ENCODE measurements around the gene PIGW. TPM values are rescaled to one million over a fixed set of nuclear protein-coding genes. Genes with fewer than 3 reads are reported as not detected.
"Not testable (repeated sequence)": the region's sequence is repeated elsewhere in the genome, so short reads cannot be mapped to it uniquely, and the experiment has no call there.

Gene PIGW
- polyA plus RNA-seq, 2 donors = 4.5 to 8.1 TPM

DNA sequence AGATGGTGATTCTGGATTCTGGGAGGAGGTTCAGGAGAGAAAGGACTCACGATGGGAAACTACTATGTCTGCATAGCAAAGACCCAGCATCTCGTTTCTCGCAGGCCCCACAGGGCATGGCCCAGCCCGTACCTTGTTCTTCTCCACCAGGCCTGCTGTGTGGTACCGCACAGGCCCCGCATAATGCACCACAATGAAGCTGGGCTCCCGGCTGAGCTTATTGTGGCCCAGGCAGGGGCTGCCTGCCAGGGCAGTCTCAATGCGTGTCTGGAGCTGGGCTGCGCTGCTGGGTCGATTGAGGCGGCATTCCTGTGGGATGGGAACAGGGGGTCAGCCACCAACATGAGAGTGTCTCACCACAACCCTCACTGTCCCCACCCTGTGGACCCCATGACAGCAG is 28.0 kb upstream of the PIGW start:
- Histone ChIP-seq H3K27ac (ENCODE audit: low read depth in 2 of 2, low read length in 1 of 2) (no peak overlapping the region), H3K4me3 (ENCODE audit: low read depth in 1 of 2, low read length in 2 of 2) (no peak overlapping the region), H3K27me3 (ENCODE audit: control insufficient read depth in 1 of 2, insufficient read depth in 2 of 2, low read length in 2 of 2) (no peaks in the 10 kb centered on the region), H3K9me3 (ENCODE audit: control insufficient read depth in 2 of 2, insufficient read depth in 1 of 2, low read depth in 1 of 2, low read length in 1 of 2) (no peaks in the 10 kb centered on the region), H3K36me3 (ENCODE audit: control insufficient read depth in 2 of 2, insufficient read depth in 2 of 2, low read length in 1 of 2) (peaks cover 26 to 54% of the 10 kb centered on the region in 2 donors), H3K4me1 (ENCODE audit: control insufficient read depth in 2 of 2, insufficient read depth in 2 of 2, low read length in 1 of 2) (no peaks in the 10 kb centered on the region)
- WGBS, 2 donors = 93 to 94% methylated on average over 11 of the region's 11 CpGs

DNA sequence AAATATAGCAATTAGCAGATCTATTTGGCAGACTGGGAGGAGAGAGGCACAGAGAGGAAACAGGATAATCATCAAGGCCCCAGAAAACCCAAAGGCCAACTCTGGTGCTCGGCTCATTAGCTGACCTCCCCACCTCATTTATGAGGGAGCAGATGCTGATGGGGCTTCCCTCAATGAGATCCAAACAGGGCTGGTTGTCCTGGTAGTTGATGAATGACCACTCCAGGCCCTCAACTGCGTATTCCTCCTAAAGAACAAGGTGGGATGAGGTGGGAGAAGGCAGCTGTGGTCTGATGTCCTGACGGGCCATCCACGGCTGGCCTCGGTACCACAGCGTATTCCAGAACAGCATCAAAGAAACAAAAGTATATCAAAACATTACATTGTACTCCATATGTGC is 27.5 kb upstream of the PIGW start:
- WGBS, 2 donors = 92 to 94% methylated on average over 6 of the region's 6 CpGs
- no peaks in the 10 kb centered on the region for H3K9me3 ChIP-seq (ENCODE audit: control insufficient read depth in 2 of 2, insufficient read depth in 1 of 2, low read depth in 1 of 2, low read length in 1 of 2)
- peaks cover 27 to 54% of the 10 kb centered on the region in 2 donors for H3K36me3 ChIP-seq (ENCODE audit: control insufficient read depth in 2 of 2, insufficient read depth in 2 of 2, low read length in 1 of 2)

DNA sequence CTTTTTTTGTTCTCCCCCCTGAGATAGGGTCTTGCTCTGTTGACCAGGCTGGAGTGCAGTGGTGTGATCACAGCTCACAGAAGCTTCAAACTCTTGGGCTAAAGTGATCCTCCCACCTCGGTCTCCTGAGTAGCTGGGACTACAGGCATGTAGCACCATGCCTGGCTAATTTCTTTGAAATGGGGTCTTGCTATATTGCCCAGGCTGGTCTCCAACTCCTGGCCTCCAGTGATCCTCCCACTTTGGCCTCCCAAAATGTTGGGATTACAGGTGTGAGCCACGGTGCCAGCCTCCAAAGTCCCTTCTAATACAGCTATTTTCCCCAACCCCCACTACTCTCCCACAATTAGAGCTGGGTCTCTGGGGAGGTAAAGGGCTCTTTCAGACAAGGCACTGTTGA is 26.3 kb upstream of the PIGW start:
- WGBS, 2 donors = 85 to 90% methylated on average over 2 of the region's 2 CpGs
- not testable (repeated sequence) for H3K4me3 ChIP-seq (ENCODE audit: low read depth in 1 of 2, low read length in 2 of 2); H3K27ac ChIP-seq (ENCODE audit: low read depth in 2 of 2, low read length in 1 of 2); H3K4me1 ChIP-seq (ENCODE audit: control insufficient read depth in 2 of 2, insufficient read depth in 2 of 2, low read length in 1 of 2); H3K9me3 ChIP-seq (ENCODE audit: control insufficient read depth in 2 of 2, insufficient read depth in 1 of 2, low read depth in 1 of 2, low read length in 1 of 2); H3K27me3 ChIP-seq (ENCODE audit: control insufficient read depth in 1 of 2, insufficient read depth in 2 of 2, low read length in 2 of 2)
- H3K36me3 ChIP-seq (ENCODE audit: control insufficient read depth in 2 of 2, insufficient read depth in 2 of 2, low read length in 1 of 2) = peaks cover 32 to 59% of the 10 kb centered on the region in 2 donors

More for the DNA sequence above, 27.5 kb upstream of the PIGW start:
- H3K4me3 ChIP-seq (ENCODE audit: low read depth in 1 of 2, low read length in 2 of 2) = no peak overlapping the region
- no peaks in the 10 kb centered on the region for H3K4me1 ChIP-seq (ENCODE audit: control insufficient read depth in 2 of 2, insufficient read depth in 2 of 2, low read length in 1 of 2)
- H3K27ac ChIP-seq (ENCODE audit: low read depth in 2 of 2, low read length in 1 of 2) = no peak overlapping the region
- H3K27me3 ChIP-seq (ENCODE audit: control insufficient read depth in 1 of 2, insufficient read depth in 2 of 2, low read length in 2 of 2) = no peaks in the 10 kb centered on the region

DNA sequence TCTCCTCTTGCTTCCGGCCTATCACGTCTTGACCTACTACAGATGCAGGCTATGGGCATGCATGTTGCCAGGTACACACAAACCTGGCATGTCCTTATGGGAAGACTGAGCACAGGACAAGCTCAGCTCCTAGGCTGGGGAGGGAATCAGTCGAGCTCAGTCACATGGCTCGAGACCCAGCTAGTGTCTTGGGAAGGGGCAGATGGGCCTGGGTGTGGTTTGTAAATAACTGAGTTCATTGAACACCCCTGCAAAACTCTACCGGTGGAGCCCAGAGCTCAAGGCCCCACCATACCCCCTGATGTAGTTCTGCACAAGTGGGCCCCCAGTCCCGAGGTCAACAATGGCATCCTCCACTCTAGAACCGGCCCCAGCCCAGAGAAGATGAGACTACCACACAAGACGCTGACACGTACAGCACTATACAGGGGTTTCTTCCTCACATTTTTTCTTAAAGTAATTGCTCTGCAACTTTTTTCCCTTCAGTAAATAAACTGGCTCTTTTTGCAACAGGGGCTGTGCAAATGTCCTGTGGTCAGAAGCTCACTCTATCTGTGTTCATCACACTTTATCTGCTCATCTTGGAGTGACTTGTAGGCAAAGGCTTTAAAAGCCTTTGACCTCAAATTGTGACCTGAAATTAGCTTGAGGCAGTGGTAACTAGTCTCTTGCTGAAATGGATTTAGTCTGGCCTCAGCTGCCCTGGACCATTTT is 25.4 kb upstream of the PIGW start:
- Histone ChIP-seq H3K4me3 (ENCODE audit: low read depth in 1 of 2, low read length in 2 of 2) (no peak overlapping the region), H3K27ac (ENCODE audit: low read depth in 2 of 2, low read length in 1 of 2) (no peak overlapping the region), H3K27me3 (ENCODE audit: control insufficient read depth in 1 of 2, insufficient read depth in 2 of 2, low read length in 2 of 2) (no peaks in the 10 kb centered on the region), H3K9me3 (ENCODE audit: control insufficient read depth in 2 of 2, insufficient read depth in 1 of 2, low read depth in 1 of 2, low read length in 1 of 2) (no peaks in the 10 kb centered on the region), H3K4me1 (ENCODE audit: control insufficient read depth in 2 of 2, insufficient read depth in 2 of 2, low read length in 1 of 2) (no peaks in the 10 kb centered on the region), H3K36me3 (ENCODE audit: control insufficient read depth in 2 of 2, insufficient read depth in 2 of 2, low read length in 1 of 2) (peaks cover 29 to 53% of the 10 kb centered on the region in 2 donors)
- WGBS, 2 donors = 91 to 92% methylated on average over 9 of the region's 9 CpGs

DNA sequence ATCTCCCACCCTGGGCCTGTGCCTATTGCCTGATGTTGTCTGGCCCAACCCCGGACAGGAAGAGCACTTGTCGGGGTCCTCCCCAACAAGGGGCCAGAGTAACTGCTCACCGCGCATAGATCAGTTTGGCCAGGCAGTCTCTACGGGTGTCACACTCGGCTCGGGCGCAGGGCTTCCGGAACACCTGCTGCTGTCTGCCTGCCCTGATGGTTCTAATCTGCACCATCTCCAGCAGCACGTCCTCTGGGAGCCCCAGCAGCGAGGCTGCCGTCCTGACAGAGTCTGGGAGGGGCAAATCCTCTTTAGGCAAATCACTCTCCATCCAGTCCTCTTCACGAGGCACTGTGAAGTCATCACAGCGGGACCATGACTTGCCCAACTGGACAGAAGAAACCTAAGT is 24.2 kb upstream of the PIGW start:
- no peaks in the 10 kb centered on the region for H3K4me1 ChIP-seq (ENCODE audit: control insufficient read depth in 2 of 2, insufficient read depth in 2 of 2, low read length in 1 of 2)
- no peak overlapping the region for H3K27ac ChIP-seq (ENCODE audit: low read depth in 2 of 2, low read length in 1 of 2)
- peaks cover 29 to 54% of the 10 kb centered on the region in 2 donors for H3K36me3 ChIP-seq (ENCODE audit: control insufficient read depth in 2 of 2, insufficient read depth in 2 of 2, low read length in 1 of 2)
- H3K4me3 ChIP-seq (ENCODE audit: low read depth in 1 of 2, low read length in 2 of 2) = no peak overlapping the region
- 90 to 93% methylated on average over 14 of the region's 14 CpGs for WGBS, 2 donors
- H3K27me3 ChIP-seq (ENCODE audit: control insufficient read depth in 1 of 2, insufficient read depth in 2 of 2, low read length in 2 of 2) = no peaks in the 10 kb centered on the region
- no peaks in the 10 kb centered on the region for H3K9me3 ChIP-seq (ENCODE audit: control insufficient read depth in 2 of 2, insufficient read depth in 1 of 2, low read depth in 1 of 2, low read length in 1 of 2)

DNA sequence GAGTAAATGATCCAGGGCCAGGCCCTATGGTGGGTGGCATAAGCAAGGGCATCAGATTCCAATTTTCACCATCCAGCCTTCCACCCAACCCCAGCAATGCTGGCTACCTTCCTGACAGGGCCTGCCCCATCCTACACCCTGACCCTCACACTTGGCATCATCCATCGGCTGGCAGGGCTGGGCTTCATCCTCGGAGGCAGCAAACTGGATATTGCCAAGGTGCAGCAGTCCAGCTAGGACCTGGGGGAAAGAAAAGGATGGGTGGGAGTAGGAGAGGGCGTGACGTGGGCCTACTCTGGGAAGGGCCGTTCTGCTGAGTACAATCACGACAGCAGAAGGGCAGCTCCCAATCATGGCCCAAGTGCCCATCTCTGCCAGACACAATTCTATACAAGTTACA is 23.6 kb upstream of the PIGW start:
- Histone ChIP-seq H3K27me3 (ENCODE audit: control insufficient read depth in 1 of 2, insufficient read depth in 2 of 2, low read length in 2 of 2) (no peaks in the 10 kb centered on the region), H3K36me3 (ENCODE audit: control insufficient read depth in 2 of 2, insufficient read depth in 2 of 2, low read length in 1 of 2) (peaks cover 32 to 54% of the 10 kb centered on the region in 2 donors), H3K4me1 (ENCODE audit: control insufficient read depth in 2 of 2, insufficient read depth in 2 of 2, low read length in 1 of 2) (no peaks in the 10 kb centered on the region), H3K9me3 (ENCODE audit: control insufficient read depth in 2 of 2, insufficient read depth in 1 of 2, low read depth in 1 of 2, low read length in 1 of 2) (no peaks in the 10 kb centered on the region), H3K27ac (ENCODE audit: low read depth in 2 of 2, low read length in 1 of 2) (no peak overlapping the region), H3K4me3 (ENCODE audit: low read depth in 1 of 2, low read length in 2 of 2) (no peak overlapping the region)
- WGBS, 2 donors = 90% methylated on average over 6 of the region's 6 CpGs

- H3K27me3 ChIP-seq (ENCODE audit: control insufficient read depth in 1 of 2, insufficient read depth in 2 of 2, low read length in 2 of 2) = no peaks in the 10 kb centered on the region
- H3K9me3 ChIP-seq (ENCODE audit: control insufficient read depth in 2 of 2, insufficient read depth in 1 of 2, low read depth in 1 of 2, low read length in 1 of 2) = no peaks in the 10 kb centered on the region
- no peaks in the 10 kb centered on the region for H3K4me1 ChIP-seq (ENCODE audit: control insufficient read depth in 2 of 2, insufficient read depth in 2 of 2, low read length in 1 of 2)
- peaks cover 26 to 48% of the 10 kb centered on the region in 2 donors for H3K36me3 ChIP-seq (ENCODE audit: control insufficient read depth in 2 of 2, insufficient read depth in 2 of 2, low read length in 1 of 2)
- 93 to 96% methylated on average over 5 of the region's 5 CpGs for WGBS, 2 donors
- H3K27ac ChIP-seq (ENCODE audit: low read depth in 2 of 2, low read length in 1 of 2) = no peak overlapping the region
- H3K4me3 ChIP-seq (ENCODE audit: low read depth in 1 of 2, low read length in 2 of 2) = no peak overlapping the region
Observed at GRCh38 chr17:36512641-36513040, 22.1 kb upstream of the PIGW start.

GRCh38 chr17:36514856-36515255 is 19.9 kb upstream of the PIGW start:
- peaks cover 25 to 37% of the 10 kb centered on the region in 2 donors for H3K36me3 ChIP-seq (ENCODE audit: control insufficient read depth in 2 of 2, insufficient read depth in 2 of 2, low read length in 1 of 2)
- no peaks in the 10 kb centered on the region for H3K27me3 ChIP-seq (ENCODE audit: control insufficient read depth in 1 of 2, insufficient read depth in 2 of 2, low read length in 2 of 2)
- H3K27ac ChIP-seq (ENCODE audit: low read depth in 2 of 2, low read length in 1 of 2) = no peak overlapping the region
- no peak overlapping the region for H3K4me3 ChIP-seq (ENCODE audit: low read depth in 1 of 2, low read length in 2 of 2)
- WGBS, 2 donors = 93 to 94% methylated on average over 3 of the region's 3 CpGs
- no peaks in the 10 kb centered on the region for H3K4me1 ChIP-seq (ENCODE audit: control insufficient read depth in 2 of 2, insufficient read depth in 2 of 2, low read length in 1 of 2)
- H3K9me3 ChIP-seq (ENCODE audit: control insufficient read depth in 2 of 2, insufficient read depth in 1 of 2, low read depth in 1 of 2, low read length in 1 of 2) = no peaks in the 10 kb centered on the region

GRCh38 chr17:36515837-36516236 is 18.9 kb upstream of the PIGW start:
- no peaks in the 10 kb centered on the region for H3K27me3 ChIP-seq (ENCODE audit: control insufficient read depth in 1 of 2, insufficient read depth in 2 of 2, low read length in 2 of 2)
- 91% methylated on average over 4 of the region's 4 CpGs for WGBS, 2 donors
- H3K36me3 ChIP-seq (ENCODE audit: control insufficient read depth in 2 of 2, insufficient read depth in 2 of 2, low read length in 1 of 2) = peaks cover 23 to 30% of the 10 kb centered on the region in 2 donors
- H3K4me3 ChIP-seq (ENCODE audit: low read depth in 1 of 2, low read length in 2 of 2) = no peak overlapping the region
- H3K27ac ChIP-seq (ENCODE audit: low read depth in 2 of 2, low read length in 1 of 2) = no peak overlapping the region
- H3K4me1 ChIP-seq (ENCODE audit: control insufficient read depth in 2 of 2, insufficient read depth in 2 of 2, low read length in 1 of 2) = no peaks in the 10 kb centered on the region
- H3K9me3 ChIP-seq (ENCODE audit: control insufficient read depth in 2 of 2, insufficient read depth in 1 of 2, low read depth in 1 of 2, low read length in 1 of 2) = no peaks in the 10 kb centered on the region

- Histone ChIP-seq H3K4me3 (ENCODE audit: low read depth in 1 of 2, low read length in 2 of 2) (no peak overlapping the region), H3K27me3 (ENCODE audit: control insufficient read depth in 1 of 2, insufficient read depth in 2 of 2, low read length in 2 of 2) (no peaks in the 10 kb centered on the region), H3K27ac (ENCODE audit: low read depth in 2 of 2, low read length in 1 of 2) (no peak overlapping the region), H3K4me1 (ENCODE audit: control insufficient read depth in 2 of 2, insufficient read depth in 2 of 2, low read length in 1 of 2) (no peaks in the 10 kb centered on the region), H3K9me3 (ENCODE audit: control insufficient read depth in 2 of 2, insufficient read depth in 1 of 2, low read depth in 1 of 2, low read length in 1 of 2) (no peaks in the 10 kb centered on the region), H3K36me3 (ENCODE audit: control insufficient read depth in 2 of 2, insufficient read depth in 2 of 2, low read length in 1 of 2) (peaks cover 0 to 23% of the 10 kb centered on the region in 2 donors)
- 94 to 96% methylated on average over 2 of the region's 2 CpGs for WGBS, 2 donors
Observed at GRCh38 chr17:36523113-36523512, 11.7 kb upstream of the PIGW start.
